HEK293T (cell line): ENCODE data around the gene KCNH6.

Experiments used
- CTCF ChIA-PET: fragments of 350-600 bp; formaldehyde crosslinking; extraction: SDS; loops from one replicate; lab custom pipeline; 2021; ENCODE audit warnings: antibody characterized with exemption, inconsistent platforms; lab: Yijun Ruan, JAX
- POLR2A ChIA-PET: fragments of 350-600 bp; formaldehyde crosslinking; extraction: SDS; loops from one replicate; lab custom pipeline; 2020; ENCODE audit warnings: antibody characterized with exemption, inconsistent platforms; lab: Yijun Ruan, JAX
- DNase-seq: peaks from one replicate; pipeline ENCODE4 v3.0.0; 2012; ENCODE audit warnings: mixed read lengths; ENCODE audit errors: extremely low spot score
- ARNT ChIP-seq: fragments of 450-650 bp; IDR thresholded peaks from 2 replicates; pipeline ENCODE4 v1.6.1; 2017; ENCODE audit warnings: mild to moderate bottlenecking
- BHLHE40 ChIP-seq: fragments of 450-650 bp; IDR thresholded peaks from 2 replicates; pipeline ENCODE4 v1.6.1; 2016; ENCODE audit warnings: mild to moderate bottlenecking, moderate library complexity, borderline replicate concordance
- CTBP1 ChIP-seq: fragments of 450-650 bp; IDR thresholded peaks from 2 replicates; pipeline ENCODE4 v1.6.1; 2016; ENCODE audit warnings: borderline replicate concordance
- ELF4 ChIP-seq: fragments of 450-650 bp; IDR thresholded peaks from 2 replicates; pipeline ENCODE4 v1.6.1; 2017; ENCODE audit warnings: antibody characterized with exemption
- FOXA1 ChIP-seq: fragments of 450-650 bp; IDR thresholded peaks from 2 replicates; pipeline ENCODE4 v1.6.1; 2016; ENCODE audit warnings: mild to moderate bottlenecking
- FOXK2 ChIP-seq: fragments of 450-650 bp; IDR thresholded peaks from 2 replicates; pipeline ENCODE4 v1.6.1; 2016; ENCODE audit warnings: mild to moderate bottlenecking
- FOXM1 ChIP-seq: fragments of 450-650 bp; IDR thresholded peaks from 2 replicates; pipeline ENCODE4 v1.6.1; 2017; ENCODE audit warnings: mild to moderate bottlenecking, borderline replicate concordance
- HDGF ChIP-seq: fragments of 450-650 bp; IDR thresholded peaks from 2 replicates; pipeline ENCODE4 v1.6.1; 2017; ENCODE audit warnings: antibody characterized with exemption, borderline replicate concordance
- L3MBTL2 ChIP-seq: fragments of 450-650 bp; conservative IDR thresholded peaks from 2 replicates; pipeline ENCODE4 v1.6.1; 2016; ENCODE audit warnings: mild to moderate bottlenecking
- LEF1 ChIP-seq: fragments of 450-650 bp; IDR thresholded peaks from 2 replicates; pipeline ENCODE4 v1.6.1; 2017; ENCODE audit warnings: mild to moderate bottlenecking, borderline replicate concordance
- NFRKB ChIP-seq: fragments of 450-650 bp; IDR thresholded peaks from 2 replicates; pipeline ENCODE4 v1.6.1; 2016; ENCODE audit warnings: mild to moderate bottlenecking, moderate library complexity
- PKNOX1 ChIP-seq: fragments of 450-650 bp; IDR thresholded peaks from 2 replicates; pipeline ENCODE4 v1.6.1; 2016
- SP1 ChIP-seq: fragments of 450-650 bp; IDR thresholded peaks from 2 replicates; pipeline ENCODE4 v1.6.1; 2017
- SUZ12 ChIP-seq: fragments of 450-650 bp; IDR thresholded peaks from 2 replicates; pipeline ENCODE4 v1.6.1; 2016; ENCODE audit warnings: mild to moderate bottlenecking
- TARDBP ChIP-seq: fragments of 450-650 bp; IDR thresholded peaks from 2 replicates; pipeline ENCODE4 v1.6.1; 2016
- ZNF384 ChIP-seq: fragments of 450-650 bp; IDR thresholded peaks from 2 replicates; pipeline ENCODE4 v1.6.1; 2016

The KCNH6 gene

DNA sequence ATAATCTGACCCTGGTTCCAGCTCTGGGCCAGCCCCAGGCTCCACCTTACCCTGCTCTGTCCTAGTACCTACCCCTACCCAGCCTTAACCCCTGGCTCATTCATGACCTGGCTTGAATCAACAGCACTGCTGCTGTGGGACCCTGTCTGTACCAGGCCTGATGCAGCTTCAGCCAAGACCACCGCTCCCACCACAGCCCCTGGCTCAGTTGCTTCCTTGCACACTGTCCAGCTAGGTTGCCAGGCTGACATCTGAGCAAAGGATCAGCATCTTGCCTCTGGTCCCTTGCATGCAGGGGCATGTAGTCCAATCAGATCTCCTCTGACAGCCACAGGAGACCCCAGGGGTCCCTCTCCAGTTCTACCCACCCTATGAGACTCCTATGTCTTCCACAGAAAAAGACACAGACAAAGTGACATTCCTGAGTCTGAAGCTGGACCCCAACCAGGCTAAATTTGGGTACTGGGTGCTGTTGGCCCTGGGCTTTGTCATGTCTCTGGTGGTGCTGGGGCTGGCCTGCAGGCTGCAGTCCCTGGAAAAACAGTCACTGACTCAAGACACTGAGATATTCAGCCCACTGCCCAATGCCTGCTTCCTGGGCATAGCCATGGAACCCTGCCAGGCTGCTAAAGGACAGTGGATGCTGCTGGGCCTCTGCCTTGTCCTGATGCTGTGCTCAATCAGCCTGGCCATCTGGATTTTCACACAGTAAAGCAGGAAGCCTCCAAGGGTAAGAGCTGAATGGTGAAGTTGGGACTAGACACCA, 3.9 kb upstream of the KCNH6 start:
- no peak for TF ChIP-seq TARDBP
- no peak for TF ChIP-seq ARNT
- TF ChIP-seq FOXM1, result no peak
- no peak for TF ChIP-seq ELF4
- TF ChIP-seq CTBP1, result no peak
- no peak for TF ChIP-seq FOXK2
- TF ChIP-seq HDGF, result no peak
- no peak for TF ChIP-seq FOXA1
- no peak for TF ChIP-seq PKNOX1
- no peak for TF ChIP-seq LEF1
- no peak for TF ChIP-seq L3MBTL2
- no peak for TF ChIP-seq BHLHE40
- TF ChIP-seq ZNF384, result no peak
- no peak for TF ChIP-seq NFRKB
- no peak for TF ChIP-seq SUZ12
- no peak for TF ChIP-seq SP1
- ChIA-PET CTCF (no interaction called here), POLR2A (interaction anchor here (1.7 kb wide), 1 partner anchor 32 kb away, joined by 4 read pairs; the partner anchor contains the start of gene DCAF7)
- no peak for DNase-seq

GRCh38 chr17:63519972-63520882, 2.9 kb upstream of the KCNH6 start:
- no peak for DNase-seq
- ChIA-PET CTCF (interaction anchor here (1.0 kb wide), 1 partner anchor 42 kb away, joined by 3 read pairs; no protein-coding TSS in a partner anchor), POLR2A (interaction anchor here (1.7 kb wide), 1 partner anchor 31 kb away, joined by 4 read pairs; the partner anchor contains the start of gene DCAF7)
- TF ChIP-seq CTBP1 (no peak), SUZ12 (no peak), SP1 (no peak), TARDBP (no peak), BHLHE40 (no peak), FOXA1 (no peak)

DNA sequence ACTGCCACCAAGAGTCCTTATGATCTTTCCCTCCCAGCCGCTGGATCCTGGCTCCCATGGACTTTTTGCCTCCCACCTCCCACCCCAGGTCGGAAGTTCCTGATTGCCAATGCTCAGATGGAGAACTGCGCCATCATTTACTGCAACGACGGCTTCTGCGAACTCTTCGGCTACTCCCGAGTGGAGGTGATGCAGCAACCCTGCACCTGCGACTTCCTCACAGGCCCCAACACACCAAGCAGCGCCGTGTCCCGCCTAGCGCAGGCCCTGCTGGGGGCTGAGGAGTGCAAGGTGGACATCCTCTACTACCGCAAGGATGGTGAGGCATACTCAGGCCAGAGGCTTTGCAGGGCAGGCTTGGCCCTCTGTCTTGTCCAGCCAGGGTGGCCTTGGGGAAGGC, 893 bp downstream of the KCNH6 start:
- no peak for TF ChIP-seq ARNT
- no peak for TF ChIP-seq FOXK2
- ChIA-PET POLR2A (no interaction called here), CTCF (no interaction called here)
- no peak for DNase-seq

- TF ChIP-seq ARNT, result no peak
- TF ChIP-seq LEF1, result no peak
- no peak for TF ChIP-seq ELF4
- TF ChIP-seq FOXA1, result no peak
- no peak for TF ChIP-seq ZNF384
- no peak for TF ChIP-seq NFRKB
- TF ChIP-seq SUZ12, result no peak
- TF ChIP-seq L3MBTL2, result no peak
- TF ChIP-seq BHLHE40, result no peak
- no peak for TF ChIP-seq HDGF
- TF ChIP-seq CTBP1, result no peak
- TF ChIP-seq PKNOX1, result no peak
- no peak for TF ChIP-seq FOXK2
- no peak for DNase-seq
- ChIA-PET CTCF (interaction anchor here (0.6 kb wide), 1 partner anchor 253 kb away, joined by 3 read pairs; no protein-coding TSS in a partner anchor), POLR2A (no interaction called here)
Measured at GRCh38 chr17:63525190-63525946, 2.2 kb downstream of the KCNH6 start.

- POLR2A ChIA-PET, result no interaction called here
- DNase-seq, result no peak
- CTCF ChIA-PET, result interaction anchor here (0.7 kb wide), 1 partner anchor 50 kb away, joined by 3 read pairs; no protein-coding TSS in a partner anchor
- TF ChIP-seq SUZ12, result no peak
- no peak for TF ChIP-seq ZNF384
- no peak for TF ChIP-seq FOXK2
- no peak for TF ChIP-seq NFRKB
- TF ChIP-seq BHLHE40, result no peak
- no peak for TF ChIP-seq LEF1
- no peak for TF ChIP-seq PKNOX1
- TF ChIP-seq TARDBP, result no peak
- no peak for TF ChIP-seq HDGF
- TF ChIP-seq ARNT, result no peak
- no peak for TF ChIP-seq L3MBTL2
- no peak for TF ChIP-seq FOXM1
- no peak for TF ChIP-seq CTBP1
- TF ChIP-seq FOXA1, result no peak
Measured at GRCh38 chr17:63526861-63527260, 3.7 kb downstream of the KCNH6 start.
